NCI-H226 (cell line): ENCODE data around the gene PMM2.
"Not testable (repeated sequence)": the region's sequence is repeated elsewhere in the genome, so short reads cannot be mapped to it uniquely, and the experiment has no call there.

ENCODE experiments used
- DNase-seq: peaks from one replicate; pipeline ENCODE4 v3.0.0-alpha.2; 2015

PMM2 gene

GRCh38 chr16:8822403-8822802, 24.8 kb downstream of the PMM2 start:
- DNase-seq, result no peak

GRCh38 chr16:8826278-8826879, 28.7 kb downstream of the PMM2 start:
- no peak for DNase-seq

- no peak for DNase-seq
Observed at GRCh38 chr16:8828541-8829165, 31.0 kb downstream of the PMM2 start.

GRCh38 chr16:8831450-8831849, 33.8 kb downstream of the PMM2 start:
- no peak for DNase-seq

GRCh38 chr16:8831871-8832716, 34.5 kb downstream of the PMM2 start:
- DNase-seq, result no peak

- no peak for DNase-seq
Observed at GRCh38 chr16:8832717-8833105, 35.1 kb downstream of the PMM2 start.

- DNase-seq, result not testable (repeated sequence)
Observed at GRCh38 chr16:8836797-8837196, 39.2 kb downstream of the PMM2 start.

GRCh38 chr16:8837594-8837993, 40.0 kb downstream of the PMM2 start:
- not testable (repeated sequence) for DNase-seq

- not testable (repeated sequence) for DNase-seq
Observed at GRCh38 chr16:8842016-8842415, 44.4 kb downstream of the PMM2 start.

- not testable (repeated sequence) for DNase-seq
Observed at GRCh38 chr16:8843296-8843695, 45.7 kb downstream of the PMM2 start.

GRCh38 chr16:8845699-8846298, 48.2 kb downstream of the PMM2 start:
- no peak for DNase-seq

GRCh38 chr16:8846401-8846932, 48.8 kb downstream of the PMM2 start:
- DNase-seq, result no peak

GRCh38 chr16:8847145-8847544, 49.5 kb downstream of the PMM2 start:
- no peak for DNase-seq

GRCh38 chr16:8847623-8848022, 50.0 kb downstream of the PMM2 start:
- no peak for DNase-seq

- no peak for DNase-seq
Observed at GRCh38 chr16:8848231-8848938, 50.7 kb downstream of the PMM2 start.

- DNase-seq, result no peak
Observed at GRCh38 chr16:8848939-8849391, 51.3 kb downstream of the PMM2 start.

- no peak for DNase-seq
Observed at GRCh38 chr16:8849411-8850011, 51.9 kb downstream of the PMM2 start.

GRCh38 chr16:8850279-8850885, 52.7 kb downstream of the PMM2 start:
- peak; percentile 91 for DNase-seq

GRCh38 chr16:8851761-8852403, 54.2 kb downstream of the PMM2 start:
- DNase-seq, result no peak

- peak; percentile 60 for DNase-seq
Observed at GRCh38 chr16:8852534-8852933, 54.9 kb downstream of the PMM2 start.

- no peak for DNase-seq
Observed at GRCh38 chr16:8853150-8853549, 55.5 kb downstream of the PMM2 start.
